ENCODE results near the gene GAB2.

GRCh38 chr11:78313898-78314297 is 103.7 kb downstream of the GAB2 start:
- TF ChIP-seq CTCF (IDR thresholded peaks at IDR 0.05; ENCODE audit: low read length), result no peak
- TF ChIP-seq EZH2 (IDR thresholded peaks at IDR 0.05; ENCODE audit: borderline replicate concordance, low read length), result no peak
